Neutrophil (primary cell): ENCODE results near the gene C17orf75.

ENCODE experiments used
- H3K27ac ChIP-seq: fragments of 200-600 bp; sonication (generic); 2 replicates; pipeline ENCODE4 v1.5.1; 2016; ENCODE audit warnings: mild to moderate bottlenecking, moderate library complexity
- H3K27me3 ChIP-seq: fragments of 200-600 bp; sonication (generic); 2 replicates; pipeline ENCODE4 v1.6.0; 2016; ENCODE audit warnings: mild to moderate bottlenecking
- H3K36me3 ChIP-seq: fragments of 200-600 bp; sonication (generic); 2 replicates; pipeline ENCODE4 v1.5.1; 2017
- H3K4me1 ChIP-seq, 2 experiments: fragments of 200-600 bp in 1 of 2; sonication (generic) in 1 of 2; 1 replicate in 1 of 2; 2 replicates in 1 of 2; pipeline versions ENCODE4 v1.5.1 to v1.6.1; 2013 to 2016; ENCODE audit warnings: low read depth in 1 of 2, low read length in 1 of 2, mild to moderate bottlenecking in 1 of 2, moderate library complexity in 1 of 2; ENCODE audit not compliant: control insufficient read depth in 1 of 2, insufficient read depth in 1 of 2
- H3K4me3 ChIP-seq, 2 experiments: fragments of 200-600 bp in 1 of 2; sonication (generic) in 1 of 2; 1 replicate in 1 of 2; 2 replicates in 1 of 2; pipeline ENCODE4 v1.5.1; 2013 to 2016; ENCODE audit warnings: low read depth in 1 of 2, low read length in 1 of 2, mild to moderate bottlenecking in 1 of 2, moderate library complexity in 1 of 2
- H3K9me3 ChIP-seq: fragments of 200-600 bp; sonication (generic); 2 replicates; pipeline ENCODE4 v1.5.1; 2016
- TF ChIP-seq, protein P1 (sequence below): fragments of 200-600 bp; sonication (generic); IDR thresholded peaks from 2 replicates; pipeline ENCODE4 v1.5.1; 2016; ENCODE audit warnings: antibody characterized with exemption

The C17orf75 gene

GRCh38 chr17:32286518-32286900 is 55.5 kb downstream of the C17orf75 start:
- TF ChIP-seq, protein P1, sequence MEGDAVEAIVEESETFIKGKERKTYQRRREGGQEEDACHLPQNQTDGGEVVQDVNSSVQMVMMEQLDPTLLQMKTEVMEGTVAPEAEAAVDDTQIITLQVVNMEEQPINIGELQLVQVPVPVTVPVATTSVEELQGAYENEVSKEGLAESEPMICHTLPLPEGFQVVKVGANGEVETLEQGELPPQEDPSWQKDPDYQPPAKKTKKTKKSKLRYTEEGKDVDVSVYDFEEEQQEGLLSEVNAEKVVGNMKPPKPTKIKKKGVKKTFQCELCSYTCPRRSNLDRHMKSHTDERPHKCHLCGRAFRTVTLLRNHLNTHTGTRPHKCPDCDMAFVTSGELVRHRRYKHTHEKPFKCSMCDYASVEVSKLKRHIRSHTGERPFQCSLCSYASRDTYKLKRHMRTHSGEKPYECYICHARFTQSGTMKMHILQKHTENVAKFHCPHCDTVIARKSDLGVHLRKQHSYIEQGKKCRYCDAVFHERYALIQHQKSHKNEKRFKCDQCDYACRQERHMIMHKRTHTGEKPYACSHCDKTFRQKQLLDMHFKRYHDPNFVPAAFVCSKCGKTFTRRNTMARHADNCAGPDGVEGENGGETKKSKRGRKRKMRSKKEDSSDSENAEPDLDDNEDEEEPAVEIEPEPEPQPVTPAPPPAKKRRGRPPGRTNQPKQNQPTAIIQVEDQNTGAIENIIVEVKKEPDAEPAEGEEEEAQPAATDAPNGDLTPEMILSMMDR = no peak
- H3K4me1 ChIP-seq = peaks cover 13 to 16% of the 10 kb centered on the region in 2 experiments
- H3K9me3 ChIP-seq = no peaks in the 10 kb centered on the region
- peaks cover 30% of the 10 kb centered on the region for H3K27me3 ChIP-seq
- no peaks in the 10 kb centered on the region for H3K36me3 ChIP-seq
- no peak overlapping the region for H3K4me3 ChIP-seq
- H3K27ac ChIP-seq = no peak overlapping the region

- peaks cover 13 to 16% of the 10 kb centered on the region in 2 experiments for H3K4me1 ChIP-seq
- no peaks in the 10 kb centered on the region for H3K36me3 ChIP-seq
- H3K4me3 ChIP-seq = no peak overlapping the region
- H3K27ac ChIP-seq = no peak overlapping the region
- peaks cover 30% of the 10 kb centered on the region for H3K27me3 ChIP-seq
- TF ChIP-seq, protein P1 = no peak
- no peaks in the 10 kb centered on the region for H3K9me3 ChIP-seq
Observed at GRCh38 chr17:32285746-32286517, 56.0 kb downstream of the C17orf75 start.

DNA sequence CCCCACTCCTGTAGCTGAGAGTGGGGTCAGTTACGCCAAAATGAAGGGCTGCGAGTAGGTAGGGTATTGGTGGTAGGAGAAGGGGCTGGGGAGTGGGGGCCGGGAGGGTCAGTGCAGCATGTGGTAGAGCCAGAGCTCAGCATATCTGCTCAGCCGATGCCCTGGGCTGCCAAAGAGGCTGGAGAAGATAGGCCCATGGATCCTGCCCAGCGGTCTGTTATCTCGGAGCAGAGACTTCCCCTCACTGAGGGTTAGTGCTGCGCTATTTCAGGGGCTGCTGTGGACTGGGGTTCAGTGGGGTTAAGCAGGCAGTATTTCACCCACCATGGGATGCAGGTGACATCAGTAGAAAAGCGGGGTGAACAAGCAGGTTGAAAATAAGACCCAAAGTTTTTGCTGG is 56.7 kb downstream of the C17orf75 start:
- Histone ChIP-seq H3K4me1 (peaks cover 13 to 16% of the 10 kb centered on the region in 2 experiments), H3K9me3 (no peaks in the 10 kb centered on the region), H3K27me3 (peaks cover 30% of the 10 kb centered on the region), H3K27ac (no peak overlapping the region), H3K4me3 (no peak overlapping the region), H3K36me3 (no peaks in the 10 kb centered on the region)
- TF ChIP-seq, protein P1 = no peak

DNA sequence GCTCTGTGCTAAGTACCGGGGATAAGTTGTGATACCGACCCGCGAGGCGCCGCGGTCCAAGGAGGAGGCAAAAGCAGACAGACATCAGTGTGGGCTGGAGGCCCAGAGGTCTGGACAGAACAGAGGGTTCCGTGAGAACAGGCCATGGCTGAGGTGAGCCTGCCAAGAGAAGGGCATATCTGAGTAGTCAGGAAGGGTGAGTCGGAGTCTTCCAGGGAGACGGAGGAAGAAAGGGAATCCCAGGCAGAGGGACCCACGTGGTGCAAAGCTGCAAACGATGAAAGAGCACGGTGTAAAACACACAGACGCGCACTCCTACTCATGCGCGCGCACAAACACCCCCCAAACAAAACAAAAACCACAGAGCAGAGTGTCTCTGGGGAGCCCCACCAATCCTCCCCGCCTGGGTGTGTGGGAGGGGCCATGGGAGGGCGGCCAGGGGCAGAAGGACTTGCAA is 58.2 kb downstream of the C17orf75 start:
- Histone ChIP-seq H3K4me1 (peaks cover 6 to 10% of the 10 kb centered on the region in 2 experiments), H3K27me3 (peaks cover 30% of the 10 kb centered on the region), H3K27ac (no peak overlapping the region), H3K36me3 (no peaks in the 10 kb centered on the region), H3K9me3 (no peaks in the 10 kb centered on the region), H3K4me3 (no peak overlapping the region)
- TF ChIP-seq, protein P1 = no peak

DNA sequence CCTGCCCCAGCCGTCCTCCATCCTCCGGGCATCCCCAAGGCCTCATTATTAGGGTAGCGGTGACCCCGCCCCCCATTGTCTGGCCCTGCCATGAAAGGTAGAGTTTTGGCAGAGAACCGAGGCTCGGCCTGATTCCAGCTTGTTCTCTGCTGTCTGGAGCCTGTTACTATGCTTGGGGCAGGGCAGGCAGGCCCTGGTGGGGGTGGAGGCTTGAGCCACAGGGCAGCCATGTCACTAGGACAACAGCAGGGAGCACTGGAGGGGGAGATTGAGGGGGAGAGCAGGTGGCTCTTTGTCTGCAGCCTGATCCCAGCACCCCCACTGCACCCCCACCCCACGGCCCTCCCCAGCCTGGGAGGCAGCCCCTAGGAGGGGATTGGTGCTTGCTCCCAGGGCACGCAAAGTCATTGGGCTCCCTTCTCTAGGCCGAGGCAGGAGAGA is 60.9 kb downstream of the C17orf75 start:
- Histone ChIP-seq H3K4me1 (peaks cover 0 to 4% of the 10 kb centered on the region in 2 experiments), H3K9me3 (no peaks in the 10 kb centered on the region), H3K27me3 (peaks cover 39% of the 10 kb centered on the region), H3K27ac (no peak overlapping the region), H3K4me3 (no peak overlapping the region), H3K36me3 (no peaks in the 10 kb centered on the region)
- TF ChIP-seq, protein P1 = no peak
